Neutrophil (primary cell): ENCODE measurements around the gene C1orf198.

Experiments used
- H3K27ac ChIP-seq: fragments of 200-600 bp; sonication (generic); 2 replicates; pipeline ENCODE4 v1.5.1; 2016; ENCODE audit warnings: mild to moderate bottlenecking, moderate library complexity
- H3K27me3 ChIP-seq: fragments of 200-600 bp; sonication (generic); 2 replicates; pipeline ENCODE4 v1.6.0; 2016; ENCODE audit warnings: mild to moderate bottlenecking
- H3K36me3 ChIP-seq: fragments of 200-600 bp; sonication (generic); 2 replicates; pipeline ENCODE4 v1.5.1; 2017
- H3K4me1 ChIP-seq, 2 experiments: fragments of 200-600 bp in 1 of 2; sonication (generic) in 1 of 2; 1 replicate in 1 of 2; 2 replicates in 1 of 2; pipeline versions ENCODE4 v1.5.1 to v1.6.1; 2013 to 2016; ENCODE audit warnings: low read depth in 1 of 2, low read length in 1 of 2, mild to moderate bottlenecking in 1 of 2, moderate library complexity in 1 of 2; ENCODE audit not compliant: control insufficient read depth in 1 of 2, insufficient read depth in 1 of 2
- H3K4me3 ChIP-seq, 2 experiments: fragments of 200-600 bp in 1 of 2; sonication (generic) in 1 of 2; 1 replicate in 1 of 2; 2 replicates in 1 of 2; pipeline ENCODE4 v1.5.1; 2013 to 2016; ENCODE audit warnings: low read depth in 1 of 2, low read length in 1 of 2, mild to moderate bottlenecking in 1 of 2, moderate library complexity in 1 of 2
- H3K9me3 ChIP-seq: fragments of 200-600 bp; sonication (generic); 2 replicates; pipeline ENCODE4 v1.5.1; 2016
- CTCF ChIP-seq: fragments of 200-600 bp; sonication (generic); IDR thresholded peaks from 2 replicates; pipeline ENCODE4 v1.5.1; 2016; ENCODE audit warnings: antibody characterized with exemption

C1orf198 gene

GRCh38 chr1:230824551-230824918, 43.8 kb downstream of the C1orf198 start:
- Histone ChIP-seq H3K27ac (no peak overlapping the region), H3K27me3 (no peaks in the 10 kb centered on the region), H3K4me1 (peaks cover 7 to 8% of the 10 kb centered on the region in 2 experiments), H3K4me3 (no peak overlapping the region), H3K9me3 (no peaks in the 10 kb centered on the region), H3K36me3 (no peaks in the 10 kb centered on the region)
- TF ChIP-seq CTCF: no peak

GRCh38 chr1:230823931-230824381, 44.4 kb downstream of the C1orf198 start:
- no peak overlapping the region for H3K4me3 ChIP-seq
- no peaks in the 10 kb centered on the region for H3K9me3 ChIP-seq
- no peaks in the 10 kb centered on the region for H3K27me3 ChIP-seq
- no peak for TF ChIP-seq CTCF
- H3K36me3 ChIP-seq: no peaks in the 10 kb centered on the region
- peaks cover 7 to 8% of the 10 kb centered on the region in 2 experiments for H3K4me1 ChIP-seq
- no peak overlapping the region for H3K27ac ChIP-seq

GRCh38 chr1:230823426-230823825, 44.9 kb downstream of the C1orf198 start:
- Histone ChIP-seq H3K9me3 (no peaks in the 10 kb centered on the region), H3K36me3 (no peaks in the 10 kb centered on the region), H3K4me1 (peaks cover 7 to 8% of the 10 kb centered on the region in 2 experiments), H3K4me3 (no peak overlapping the region), H3K27me3 (no peaks in the 10 kb centered on the region), H3K27ac (no peak overlapping the region)
- no peak for TF ChIP-seq CTCF

GRCh38 chr1:230822092-230822581, 46.2 kb downstream of the C1orf198 start:
- Histone ChIP-seq H3K27ac (no peak overlapping the region), H3K36me3 (no peaks in the 10 kb centered on the region), H3K27me3 (no peaks in the 10 kb centered on the region), H3K4me3 (no peak overlapping the region), H3K4me1 (peaks cover 7 to 8% of the 10 kb centered on the region in 2 experiments), H3K9me3 (no peaks in the 10 kb centered on the region)
- no peak for TF ChIP-seq CTCF

GRCh38 chr1:230821346-230821745, 47.0 kb downstream of the C1orf198 start:
- H3K27me3 ChIP-seq: no peaks in the 10 kb centered on the region
- no peaks in the 10 kb centered on the region for H3K9me3 ChIP-seq
- H3K36me3 ChIP-seq: no peaks in the 10 kb centered on the region
- H3K4me1 ChIP-seq: peaks cover 7 to 8% of the 10 kb centered on the region in 2 experiments
- H3K4me3 ChIP-seq: no peak overlapping the region
- no peak for TF ChIP-seq CTCF
- no peak overlapping the region for H3K27ac ChIP-seq

- peaks cover 6% of the 10 kb centered on the region for H3K27me3 ChIP-seq
- no peak for TF ChIP-seq CTCF
- H3K4me3 ChIP-seq: no peak overlapping the region
- H3K27ac ChIP-seq: no peak overlapping the region
- H3K4me1 ChIP-seq: peaks cover 4 to 6% of the 10 kb centered on the region in 2 experiments
- H3K9me3 ChIP-seq: no peaks in the 10 kb centered on the region
- no peaks in the 10 kb centered on the region for H3K36me3 ChIP-seq
These were observed 47.8 kb downstream of the C1orf198 start for GRCh38 chr1:230820568-230820967.
